Lower leg skin (tissue), 4 donors: Measurements from ENCODE around the gene BANP. TPM values are rescaled to one million over a fixed set of nuclear protein-coding genes. Genes with fewer than 3 reads are reported as not detected.
"Not testable (repeated sequence)": the region's sequence is repeated elsewhere in the genome, so short reads cannot be mapped to it uniquely, and the experiment has no call there.

Experiments
- DNase-seq, 2 donors: peaks; one replicate each; pipeline ENCODE4 v3.0.0-alpha.2; 2019; ENCODE audit warnings: low spot score in 2 of 2
- H3K4me3 ChIP-seq: fragments of 200-600 bp; sonication (generic); 2 replicates; pipeline ENCODE4 v1.5.1; 2017; ENCODE audit warnings: mild to moderate bottlenecking, low read depth; ENCODE audit not compliant: poor library complexity, severe bottlenecking
- CTCF ChIP-seq, 3 donors: fragments of 450-650 bp; IDR thresholded peaks; one replicate each; pipeline ENCODE4 v1.5.1; 2016; ENCODE audit warnings: antibody characterized with exemption in 3 of 3, mild to moderate bottlenecking in 3 of 3, moderate library complexity in 2 of 3
- POLR2A ChIP-seq, 2 donors: fragments of 450-650 bp; IDR thresholded peaks; one replicate each; pipeline ENCODE4 v1.6.1; 2016 to 2017; ENCODE audit warnings: antibody characterized with exemption in 2 of 2, mild to moderate bottlenecking in 1 of 2, moderate library complexity in 1 of 2
- WGBS, 2 donors: methylation state at CpG; one replicate each; pipeline ENCODE4 v1.1.5; 2018; 5-methylcytosine and 5-hydroxymethylcytosine counted together
- intact Hi-C: fragments of 100-400 bp; cut with DNase I; formaldehyde crosslinking; loops from one replicate; pipeline ENCODE4 v1.15.0; 2023; ENCODE audit warnings: low total_unique reads
- total RNA-seq, 4 donors: library from RNA; depleted of rRNA; stranded (reverse); fragments of >200 nt; gene quantifications; one replicate each; pipeline ENCODE4 v1.1.0, GENCODE V29; 2016

Gene BANP
- total RNA-seq, 4 donors from 2014 or later, result 21.6 to 28.7 (median 24.5) TPM

DNA sequence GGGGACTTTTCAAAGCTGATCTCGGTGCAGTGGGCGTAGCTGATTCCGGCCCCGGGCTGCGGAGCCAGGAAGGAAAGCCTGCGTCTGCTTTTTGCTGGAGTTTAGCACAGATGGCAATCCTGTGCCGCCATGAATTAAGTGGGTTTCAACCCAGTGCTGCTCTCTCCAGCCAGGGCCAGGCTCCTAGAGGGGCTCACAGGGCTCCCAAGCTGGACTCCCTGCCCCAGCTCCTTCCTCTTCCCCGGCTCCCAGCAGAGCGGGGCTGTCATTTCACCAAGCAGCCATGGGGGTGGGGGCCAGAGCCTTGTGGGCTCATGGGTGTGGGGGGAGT lies 140.7 kb downstream of the BANP start:
- H3K4me3 ChIP-seq, intact Hi-C loops, DNase-seq: not testable (repeated sequence)
- WGBS, 2 donors, result 13 to 19% methylated on average over 6 to 7 of the region's 9 CpGs

GRCh38 chr16:88092791-88093555 lies 141.7 kb downstream of the BANP start:
- intact Hi-C loops, DNase-seq, H3K4me3 ChIP-seq: not testable (repeated sequence)
- WGBS, 2 donors, result 40 to 56% methylated on average over 2 to 9 of the region's 34 CpGs

DNA sequence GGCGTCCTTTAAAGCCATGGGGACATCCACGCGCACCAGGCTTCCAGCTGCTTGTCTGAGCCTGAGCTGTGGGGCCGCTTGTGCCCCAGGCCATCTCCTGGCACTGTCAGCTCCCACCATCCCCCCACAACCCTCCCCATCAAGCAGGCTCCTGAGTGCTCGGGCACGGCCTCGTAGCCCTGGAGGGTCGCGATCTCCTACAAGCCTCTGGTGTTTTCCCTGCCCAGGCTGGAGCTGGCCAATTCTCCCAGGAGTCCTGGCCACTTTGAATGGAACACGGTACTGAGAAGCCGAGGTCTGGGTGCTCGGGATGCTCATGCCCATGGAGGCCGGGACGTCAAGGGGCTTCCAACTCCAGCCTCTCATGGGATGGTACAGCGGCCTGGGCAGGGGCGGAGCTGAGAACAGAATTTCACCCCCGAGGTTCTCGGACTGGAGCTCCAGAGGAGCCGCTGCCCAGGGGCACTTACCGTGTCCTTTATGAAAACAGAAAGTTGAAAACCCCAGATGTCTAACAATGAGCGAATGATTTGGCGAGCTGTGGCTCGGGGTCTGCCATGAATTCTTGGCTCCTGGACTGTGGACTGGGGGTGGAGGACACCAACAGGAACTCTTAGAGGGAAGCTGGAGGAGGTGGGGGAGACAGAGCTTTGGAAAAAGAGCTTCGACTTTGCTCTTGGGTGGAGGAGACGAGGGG lies 142.5 kb downstream of the BANP start:
- H3K4me3 ChIP-seq, intact Hi-C loops, DNase-seq: not testable (repeated sequence)
- WGBS, 2 donors, result 38 to 55% methylated on average over 21 to 22 of the region's 25 CpGs

GRCh38 chr16:88094253-88094575 lies 143.0 kb downstream of the BANP start:
- WGBS, 2 donors, result 71 to 81% methylated on average over 17 of the region's 17 CpGs
- intact Hi-C loops, H3K4me3 ChIP-seq, DNase-seq: not testable (repeated sequence)

- WGBS, 2 donors, result 77 to 93% methylated on average over 3 of the region's 3 CpGs
- DNase-seq, intact Hi-C loops, H3K4me3 ChIP-seq: not testable (repeated sequence)
These were observed 143.7 kb downstream of the BANP start for GRCh38 chr16:88094900-88095299.

- DNase-seq, result not testable (repeated sequence)
- 79 to 93% methylated on average over 2 of the region's 2 CpGs for WGBS, 2 donors
These were observed 145.4 kb downstream of the BANP start for GRCh38 chr16:88096659-88097058.

DNA sequence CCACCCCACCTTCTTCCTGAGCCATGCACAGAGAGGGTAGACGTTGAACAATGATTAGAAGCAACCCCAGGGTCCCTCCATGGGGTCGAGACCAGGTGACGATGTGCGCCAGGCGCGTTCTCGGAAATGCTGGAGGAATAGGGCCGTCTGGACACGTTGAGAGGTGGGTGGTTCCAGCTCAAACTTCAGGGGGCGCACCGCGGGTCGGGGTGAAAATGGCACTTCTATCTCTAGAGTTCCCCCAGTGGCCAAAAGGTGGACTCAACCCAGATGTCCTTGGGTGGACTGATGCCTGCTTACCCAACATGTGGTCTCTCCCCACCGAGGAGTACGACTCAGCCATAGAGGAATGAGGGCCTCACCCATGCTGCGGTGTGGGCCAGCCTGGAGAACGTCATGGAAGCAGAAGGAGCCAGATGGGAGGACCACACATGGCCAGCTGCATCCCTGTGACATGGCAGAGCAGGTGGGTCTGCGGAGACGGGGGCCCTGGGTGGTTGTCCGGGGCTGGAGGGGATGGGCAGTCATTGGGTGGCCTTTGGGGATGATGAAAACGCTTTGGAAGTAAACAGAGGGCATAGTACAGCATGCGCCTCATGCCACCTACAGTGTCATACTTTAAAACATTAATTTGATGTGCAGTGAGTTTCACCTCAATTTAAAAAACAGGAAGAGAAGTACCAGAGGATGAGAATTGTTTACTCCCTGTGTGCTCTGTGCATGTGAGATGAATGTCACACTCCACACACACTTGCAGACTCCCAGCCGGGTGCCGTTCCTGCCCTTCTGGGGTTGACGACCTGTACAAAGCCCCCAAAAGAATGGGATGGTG lies 147.7 kb downstream of the BANP start:
- 81 to 84% methylated on average over 24 of the region's 25 CpGs for WGBS, 2 donors
- DNase-seq, H3K4me3 ChIP-seq, intact Hi-C loops: not testable (repeated sequence)

More at GRCh38 chr16:88096659-88097058, 145.4 kb downstream of the BANP start:
- intact Hi-C loops, H3K4me3 ChIP-seq: not testable (repeated sequence)

- no peak for DNase-seq
- no peak for TF ChIP-seq POLR2A (IDR thresholded peaks at IDR 0.05)
- TF ChIP-seq CTCF (IDR thresholded peaks at IDR 0.05), result no peak
- 65 to 78% methylated on average over 17 of the region's 17 CpGs for WGBS, 2 donors
- intact Hi-C loops, result no loop called here
- H3K4me3 ChIP-seq, result no peak overlapping the region
These were observed 148.3 kb downstream of the BANP start for GRCh38 chr16:88099563-88099890.

GRCh38 chr16:88099956-88100355 lies 148.7 kb downstream of the BANP start:
- DNase-seq, intact Hi-C loops, H3K4me3 ChIP-seq: not testable (repeated sequence)
- WGBS, 2 donors, result 51 to 63% methylated on average over 9 to 14 of the region's 14 CpGs

DNA sequence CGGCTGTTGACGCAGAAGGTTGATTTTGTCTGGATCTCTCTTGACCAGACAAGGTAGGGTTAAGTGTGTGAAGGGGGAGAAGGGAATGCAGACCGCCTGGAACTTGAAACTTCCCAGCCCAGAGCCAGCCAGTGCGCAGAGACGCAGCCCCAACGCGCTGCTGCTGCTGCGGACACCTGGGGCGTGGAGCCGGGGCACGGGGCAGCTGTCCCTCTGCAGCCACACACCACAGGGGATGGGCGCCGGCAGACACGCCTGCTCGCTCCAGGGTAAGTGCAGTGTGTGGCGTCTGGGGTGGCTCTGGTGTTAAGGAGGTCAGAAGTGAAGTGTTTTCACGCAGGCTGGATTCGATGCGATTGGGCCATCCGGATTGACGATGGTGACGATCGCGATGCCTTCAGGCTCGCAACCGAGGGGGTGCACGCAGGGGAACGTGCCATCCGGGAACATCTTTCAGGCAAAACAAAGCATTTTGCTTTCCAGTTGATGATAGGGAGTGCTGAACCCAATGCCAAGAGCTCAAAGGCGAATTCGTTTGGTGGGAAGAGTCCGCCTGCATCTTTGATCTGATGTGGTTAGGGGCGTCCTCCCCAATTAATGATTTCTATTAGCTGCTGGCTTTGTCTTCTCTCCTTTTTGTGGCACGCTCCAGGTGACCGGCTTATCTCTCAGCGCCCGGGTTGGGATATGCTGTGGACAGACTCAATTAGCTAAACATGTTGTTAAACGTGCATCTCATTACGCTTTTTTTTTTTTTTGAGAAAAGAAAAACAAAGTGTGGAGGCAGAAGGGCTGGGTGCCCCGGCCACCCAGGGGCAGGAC lies 149.8 kb downstream of the BANP start:
- DNase-seq, intact Hi-C loops, H3K4me3 ChIP-seq: not testable (repeated sequence)
- WGBS, 2 donors, result 17 to 19% methylated on average over 34 to 40 of the region's 40 CpGs

DNA sequence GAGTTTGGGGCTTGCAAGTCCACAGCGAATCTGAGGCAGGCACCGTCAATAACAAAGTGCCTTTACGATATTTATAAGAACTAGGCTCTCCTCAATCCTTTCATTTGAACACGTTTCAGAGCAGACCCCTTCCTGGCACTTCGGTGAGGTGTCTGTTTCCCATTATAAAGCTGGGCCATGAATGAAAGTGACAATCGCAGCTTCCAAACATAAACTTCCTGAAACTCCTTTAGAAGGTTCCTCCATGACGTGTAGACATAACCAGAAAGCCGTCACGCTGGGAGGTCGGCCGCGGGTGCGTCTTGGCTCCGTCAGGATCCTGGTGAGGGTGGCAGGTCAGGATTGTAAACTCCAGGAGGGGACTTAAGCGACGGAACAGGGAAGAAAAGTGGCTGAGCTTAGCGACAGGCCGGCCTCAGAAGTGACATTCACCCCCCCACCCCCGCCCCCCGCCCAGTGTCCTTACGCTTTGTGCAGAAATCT lies 150.4 kb downstream of the BANP start:
- DNase-seq, H3K4me3 ChIP-seq, intact Hi-C loops: not testable (repeated sequence)
- WGBS, 2 donors, result 42 to 54% methylated on average over 21 of the region's 21 CpGs
